Progenitor cell of endocrine pancreas (in vitro differentiated cells): ENCODE data around the gene TMEM120B. TPM values are rescaled to one million over a fixed set of nuclear protein-coding genes. Genes with fewer than 3 reads are reported as not detected.
"Not testable (repeated sequence)": the region's sequence is repeated elsewhere in the genome, so short reads cannot be mapped to it uniquely, and the experiment has no call there.

Source experiments
- DNase-seq: peaks from one replicate; pipeline ENCODE4 v3.0.0; 2021; ENCODE audit warnings: low spot score; ENCODE audit not compliant: unreplicated experiment
- H3K27ac Mint-ChIP-seq: 2 replicates; pipeline ENCODE4 v1.8.0; 2021; ENCODE audit warnings: mild to moderate bottlenecking, moderate library complexity, mixed read lengths
- H3K27me3 Mint-ChIP-seq: 2 replicates; pipeline ENCODE4 v1.8.0; 2021; ENCODE audit warnings: mixed read lengths
- H3K36me3 Mint-ChIP-seq: 2 replicates; pipeline ENCODE4 v1.8.0; 2022; ENCODE audit warnings: mixed read lengths; ENCODE audit not compliant: insufficient read depth
- H3K4me1 Mint-ChIP-seq: 2 replicates; pipeline ENCODE4 v1.8.0; 2021; ENCODE audit warnings: low read depth, mixed read lengths
- H3K4me3 Mint-ChIP-seq: 2 replicates; pipeline ENCODE4 v1.8.0; 2021; ENCODE audit warnings: low read depth, mild to moderate bottlenecking, moderate library complexity, mixed read lengths
- H3K9me3 Mint-ChIP-seq: 2 replicates; pipeline ENCODE4 v1.8.0; 2021; ENCODE audit warnings: low read depth, mixed read lengths
- CTCF ChIP-seq: fragments of 200-600 bp; sonication (generic); IDR thresholded peaks from one replicate; pipeline ENCODE4 v1.5.0; 2021; ENCODE audit warnings: antibody characterized with exemption, mild to moderate bottlenecking; ENCODE audit not compliant: unreplicated experiment
- long read RNA-seq: library from polyadenylated mRNA; unstranded; transcript quantifications from one replicate; pipeline ENCODE4 v2.0.0, GENCODE V29; 2020
- total RNA-seq: library from RNA; stranded (reverse); gene quantifications from 2 replicates; pipeline ENCODE4 v1.2.1, GENCODE V29; 2021

Gene TMEM120B
- total RNA-seq: 16.1 and 17.2 TPM in 2 replicates
- long read RNA-seq, partial matches to known transcripts: 0 of 4 reads
- long read RNA-seq, other reads (novel, unspliced or antisense): 4 of 4 reads

GRCh38 chr12:121712461-121713256, at the start of gene TMEM120B:
Gene TMEM120B (plus strand): TSS chr12:121712752. CDS start chr12:121712896, 144 bp downstream.
- no peaks in the 10 kb centered on the region for H3K9me3 Mint-ChIP-seq
- peaks cover 2% of the 10 kb centered on the region for H3K36me3 Mint-ChIP-seq
- H3K27me3 Mint-ChIP-seq: no peaks in the 10 kb centered on the region
- peak; percentile 78 for DNase-seq
- H3K4me3 Mint-ChIP-seq: peak within 1 kb of the TSS; percentile 95
- H3K4me1 Mint-ChIP-seq: peaks cover 19% of the 10 kb centered on the region
- peak; percentile 37 for TF ChIP-seq CTCF
- H3K27ac Mint-ChIP-seq: peak within 1 kb of the TSS; percentile 98

GRCh38 chr12:121663610-121663929, 49.0 kb upstream of the TMEM120B start:
- Mint-ChIP-seq H3K27ac (no peak overlapping the region), H3K4me1 (peaks cover 7% of the 10 kb centered on the region), H3K9me3 (no peaks in the 10 kb centered on the region), H3K27me3 (no peaks in the 10 kb centered on the region), H3K36me3 (no peaks in the 10 kb centered on the region), H3K4me3 (no peak overlapping the region)
- TF ChIP-seq CTCF: no peak
- no peak for DNase-seq

DNA sequence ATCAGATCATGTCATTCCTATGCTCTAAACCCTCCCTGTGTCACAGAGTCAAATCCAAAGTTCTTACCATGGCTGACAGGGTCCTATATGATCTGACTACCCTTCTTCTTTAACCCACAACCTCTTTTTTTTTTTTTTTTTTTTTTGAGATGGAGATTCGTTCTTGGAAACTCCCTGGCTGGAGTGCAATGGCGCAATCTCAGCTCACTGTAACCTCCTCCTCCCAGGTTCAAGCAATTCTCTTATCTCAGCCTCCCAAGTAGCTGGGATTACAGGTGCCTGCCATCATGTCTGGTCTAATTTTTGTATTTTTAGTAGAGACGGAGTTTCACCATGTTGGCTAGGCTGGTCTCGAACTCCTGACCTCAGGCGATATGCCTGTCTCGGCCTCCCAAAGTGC, 45.7 kb upstream of the TMEM120B start:
- H3K36me3 Mint-ChIP-seq, H3K4me1 Mint-ChIP-seq, H3K4me3 Mint-ChIP-seq, H3K27ac Mint-ChIP-seq, DNase-seq, H3K27me3 Mint-ChIP-seq, H3K9me3 Mint-ChIP-seq: not testable (repeated sequence)

DNA sequence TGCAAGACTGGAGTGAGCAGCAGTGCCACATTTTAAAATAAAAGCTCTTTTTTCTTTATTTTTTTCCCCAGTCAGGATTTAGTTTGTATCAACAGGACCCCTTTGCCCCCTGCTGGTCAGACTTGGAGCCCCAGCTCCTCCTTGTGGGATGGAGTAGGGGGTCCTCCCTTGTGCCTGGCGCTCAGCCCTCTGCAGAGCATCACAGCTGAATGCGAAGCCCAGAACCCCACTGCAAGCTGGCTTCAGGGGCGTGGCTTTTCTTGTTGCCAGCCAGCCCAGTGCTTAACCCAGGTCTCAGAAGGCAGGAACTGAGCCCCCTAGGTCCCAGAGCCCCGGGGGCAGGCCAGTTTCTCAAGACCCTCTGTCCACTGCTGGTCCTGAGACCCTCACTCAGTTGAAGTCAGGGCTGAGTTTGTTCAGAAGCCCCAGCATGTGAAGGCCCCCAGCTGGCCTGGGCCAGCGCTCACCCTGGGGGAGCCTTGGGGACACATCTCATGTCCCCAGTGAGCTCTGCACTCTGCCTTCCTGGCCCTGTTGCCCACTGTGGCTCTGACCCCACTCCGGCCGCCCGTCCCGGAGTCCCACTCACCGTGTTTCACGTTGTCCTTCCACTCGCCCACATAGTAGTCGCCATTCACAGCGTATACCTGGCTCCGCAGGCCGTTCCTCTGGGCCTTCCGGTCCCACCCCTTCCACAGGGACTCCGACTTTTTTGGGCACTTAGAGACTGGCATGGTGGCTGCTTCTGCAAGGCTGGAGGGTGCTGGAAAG, 43.6 kb upstream of the TMEM120B start:
- Mint-ChIP-seq H3K4me3 (no peak overlapping the region), H3K36me3 (no peaks in the 10 kb centered on the region)

GRCh38 chr12:121669521-121669900, 43.0 kb upstream of the TMEM120B start, which contains the start of gene MORN3:
Gene MORN3 (minus strand): TSS chr12:121669654. CDS start chr12:121669483, 171 bp downstream.
- TF ChIP-seq CTCF: no peak
- H3K4me3 Mint-ChIP-seq: no peak within 1 kb of the TSS

More for the DNA sequence above, 43.6 kb upstream of the TMEM120B start:
- peak overlapping the region; percentile 41 for H3K27ac Mint-ChIP-seq
- peaks cover 5% of the 10 kb centered on the region for H3K4me1 Mint-ChIP-seq
- H3K9me3 Mint-ChIP-seq: no peaks in the 10 kb centered on the region
- peak; percentile 85 for TF ChIP-seq CTCF
- H3K27me3 Mint-ChIP-seq: no peaks in the 10 kb centered on the region
- peak; percentile 59 for DNase-seq

More at GRCh38 chr12:121669521-121669900, 43.0 kb upstream of the TMEM120B start, which contains the start of gene MORN3:
- H3K9me3 Mint-ChIP-seq: no peaks in the 10 kb centered on the region
- peak within 1 kb of the TSS; percentile 41 for H3K27ac Mint-ChIP-seq
- H3K27me3 Mint-ChIP-seq: no peaks in the 10 kb centered on the region
- no peak for DNase-seq
- H3K36me3 Mint-ChIP-seq: no peaks in the 10 kb centered on the region
- H3K4me1 Mint-ChIP-seq: peaks cover 5% of the 10 kb centered on the region
